Colonic mucosa (tissue), 4 donors: ENCODE measurements around the gene SLC35A2. TPM values are rescaled to one million over a fixed set of nuclear protein-coding genes. Genes with fewer than 3 reads are reported as not detected.
A peak's percentile ranks its signal among the peaks of the same experiment; 100 is the strongest.

ENCODE experiments used
- DNase-seq: peaks from one replicate; pipeline ENCODE4 v3.0.0-alpha.2; 2020
- H3K27ac ChIP-seq: fragments of 200-600 bp; one replicate; pipeline ENCODE4 v1.8.0; 2021
- H3K27me3 ChIP-seq: fragments of 200-600 bp; one replicate; pipeline ENCODE4 v1.8.0; 2021
- H3K36me3 ChIP-seq: fragments of 200-600 bp; one replicate; pipeline ENCODE4 v1.8.0; 2021
- H3K4me1 ChIP-seq: fragments of 200-600 bp; one replicate; pipeline ENCODE4 v1.8.0; 2021; ENCODE audit warnings: mild to moderate bottlenecking
- H3K4me3 ChIP-seq: fragments of 200-600 bp; one replicate; pipeline ENCODE4 v1.8.0; 2021
- H3K9ac ChIP-seq, 2 donors: one replicate each; pipeline ENCODE4 v1.7.0; 2013; ENCODE audit warnings: control low read depth in 2 of 2, low read depth in 2 of 2, low read length in 2 of 2
- H3K9me3 ChIP-seq: fragments of 200-600 bp; one replicate; pipeline ENCODE4 v1.8.0; 2021
- intact Hi-C: fragments of 100-400 bp; cut with DNase I; formaldehyde crosslinking; loops from one replicate; pipeline ENCODE4 v1.14.1; 2022
- total RNA-seq, 2 donors: library from RNA; stranded (reverse); fragmentation: NEBNext Ultra II Directional in 1 of 2; extraction: Animal tissue kit (Norgen Biotek cat#: 25700) in 1 of 2; gene quantifications; one replicate each; pipeline ENCODE4 v1.2.1, GENCODE V29; 2021
- TF ChIP-seq, protein P1 (sequence below): fragments of 200-600 bp; IDR thresholded peaks from one replicate; pipeline ENCODE4 v1.8.0; 2022; ENCODE audit warnings: antibody characterized with exemption, mild to moderate bottlenecking
- donor health status: healthy.
- donor health status: DM: no; HTN: no; CAD: no.
- donor health status: DM: no; HTN: no; CAD: no.

SLC35A2 gene
- total RNA-seq, 2 donors from 2014 or later = 57.8 to 83.1 TPM

DNA sequence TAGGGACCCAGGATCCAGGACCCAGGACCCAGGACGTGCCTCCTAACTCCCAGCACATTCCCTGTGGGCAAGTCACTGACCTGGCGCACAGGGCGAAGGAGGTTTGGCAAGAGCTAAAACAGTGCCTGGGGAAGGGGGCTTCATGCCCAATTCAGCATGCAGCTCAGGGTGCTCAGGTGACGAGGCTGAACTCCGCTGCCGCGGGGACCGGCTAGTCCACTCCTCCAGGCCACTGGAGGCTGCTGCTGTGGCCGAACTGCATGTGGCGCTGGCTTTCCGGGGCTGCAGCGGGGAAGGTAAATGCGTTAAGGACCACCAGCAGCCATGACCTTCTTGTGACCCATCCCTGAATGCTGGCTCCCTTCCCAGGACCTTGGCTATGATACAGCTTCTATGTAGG, 12.3 kb upstream of the SLC35A2 start:
- TF ChIP-seq, protein P1, sequence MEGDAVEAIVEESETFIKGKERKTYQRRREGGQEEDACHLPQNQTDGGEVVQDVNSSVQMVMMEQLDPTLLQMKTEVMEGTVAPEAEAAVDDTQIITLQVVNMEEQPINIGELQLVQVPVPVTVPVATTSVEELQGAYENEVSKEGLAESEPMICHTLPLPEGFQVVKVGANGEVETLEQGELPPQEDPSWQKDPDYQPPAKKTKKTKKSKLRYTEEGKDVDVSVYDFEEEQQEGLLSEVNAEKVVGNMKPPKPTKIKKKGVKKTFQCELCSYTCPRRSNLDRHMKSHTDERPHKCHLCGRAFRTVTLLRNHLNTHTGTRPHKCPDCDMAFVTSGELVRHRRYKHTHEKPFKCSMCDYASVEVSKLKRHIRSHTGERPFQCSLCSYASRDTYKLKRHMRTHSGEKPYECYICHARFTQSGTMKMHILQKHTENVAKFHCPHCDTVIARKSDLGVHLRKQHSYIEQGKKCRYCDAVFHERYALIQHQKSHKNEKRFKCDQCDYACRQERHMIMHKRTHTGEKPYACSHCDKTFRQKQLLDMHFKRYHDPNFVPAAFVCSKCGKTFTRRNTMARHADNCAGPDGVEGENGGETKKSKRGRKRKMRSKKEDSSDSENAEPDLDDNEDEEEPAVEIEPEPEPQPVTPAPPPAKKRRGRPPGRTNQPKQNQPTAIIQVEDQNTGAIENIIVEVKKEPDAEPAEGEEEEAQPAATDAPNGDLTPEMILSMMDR = no peak
- H3K4me3 ChIP-seq = no peak overlapping the region
- H3K27ac ChIP-seq = no peak overlapping the region
- H3K9me3 ChIP-seq = no peaks in the 10 kb centered on the region
- H3K36me3 ChIP-seq = no peaks in the 10 kb centered on the region
- DNase-seq = no peak
- H3K4me1 ChIP-seq = no peaks in the 10 kb centered on the region
- intact Hi-C loops = no loop called here
- no peaks in the 10 kb centered on the region for H3K27me3 ChIP-seq
- no peak overlapping the region for H3K9ac ChIP-seq

DNA sequence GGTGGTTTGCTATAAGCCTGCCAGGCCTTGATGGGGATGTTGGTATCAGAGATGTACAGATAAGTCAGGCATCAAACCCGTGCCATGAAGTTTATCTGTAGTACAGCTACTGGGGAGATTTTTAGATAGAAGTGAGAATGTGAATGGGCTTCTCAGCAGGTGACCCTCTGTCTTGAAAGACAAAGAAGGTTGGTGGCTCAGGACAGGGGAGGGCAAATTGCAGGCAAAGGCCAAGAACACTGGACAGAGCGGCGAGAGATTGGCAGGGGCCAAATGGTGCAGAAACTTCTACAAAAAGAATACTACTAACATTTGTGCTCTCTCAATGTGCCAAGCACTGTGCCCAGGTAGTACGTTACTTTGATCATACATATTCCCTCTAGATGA, 9.3 kb upstream of the SLC35A2 start:
- DNase-seq = no peak
- Histone ChIP-seq H3K9ac (no peak overlapping the region), H3K27ac (no peak overlapping the region), H3K27me3 (no peaks in the 10 kb centered on the region), H3K36me3 (no peaks in the 10 kb centered on the region), H3K9me3 (no peaks in the 10 kb centered on the region), H3K4me3 (no peak overlapping the region), H3K4me1 (no peaks in the 10 kb centered on the region)
- intact Hi-C loops = no loop called here
- TF ChIP-seq, protein P1 = no peak

DNA sequence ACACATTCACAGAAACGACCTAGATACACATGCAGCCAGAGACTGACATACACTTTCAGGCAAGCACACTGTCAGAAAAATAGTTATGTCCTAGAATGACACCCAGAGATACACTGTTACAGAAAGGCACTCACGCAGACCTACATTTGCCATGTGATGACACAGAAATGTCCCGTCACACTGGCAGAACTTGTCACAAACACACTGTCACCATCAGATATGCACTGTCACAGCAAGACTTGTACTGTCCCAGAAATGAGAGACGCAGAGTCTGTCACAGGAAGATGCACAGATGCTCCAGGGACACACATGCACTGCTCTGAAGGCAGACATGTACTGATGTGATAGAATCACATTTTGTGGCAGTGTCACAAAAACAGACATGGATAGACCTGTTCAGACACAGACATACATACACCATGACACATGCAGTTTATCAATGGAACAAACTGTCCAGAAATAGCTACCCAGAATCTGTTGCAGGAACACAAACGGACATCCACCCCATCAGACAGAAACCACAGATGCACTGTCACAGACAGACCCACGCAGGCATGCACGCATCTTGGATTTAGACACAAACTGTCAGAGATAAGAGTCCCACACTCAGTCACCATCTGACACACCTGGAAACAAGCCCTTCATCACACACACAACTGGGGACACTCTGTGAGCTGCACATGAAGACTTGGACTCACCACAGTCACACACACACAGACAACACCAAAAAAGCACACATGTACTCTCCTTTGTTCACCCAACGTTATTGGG, 8.7 kb upstream of the SLC35A2 start:
- Histone ChIP-seq H3K27ac (peak overlapping the region; percentile 76), H3K4me3 (no peak overlapping the region), H3K36me3 (no peaks in the 10 kb centered on the region), H3K9me3 (no peaks in the 10 kb centered on the region), H3K9ac (peak overlapping the region in 1 of 2 donors; percentile 39), H3K27me3 (no peaks in the 10 kb centered on the region), H3K4me1 (no peaks in the 10 kb centered on the region)
- intact Hi-C loops = no loop called here
- TF ChIP-seq, protein P1 = no peak
- no peak for DNase-seq

DNA sequence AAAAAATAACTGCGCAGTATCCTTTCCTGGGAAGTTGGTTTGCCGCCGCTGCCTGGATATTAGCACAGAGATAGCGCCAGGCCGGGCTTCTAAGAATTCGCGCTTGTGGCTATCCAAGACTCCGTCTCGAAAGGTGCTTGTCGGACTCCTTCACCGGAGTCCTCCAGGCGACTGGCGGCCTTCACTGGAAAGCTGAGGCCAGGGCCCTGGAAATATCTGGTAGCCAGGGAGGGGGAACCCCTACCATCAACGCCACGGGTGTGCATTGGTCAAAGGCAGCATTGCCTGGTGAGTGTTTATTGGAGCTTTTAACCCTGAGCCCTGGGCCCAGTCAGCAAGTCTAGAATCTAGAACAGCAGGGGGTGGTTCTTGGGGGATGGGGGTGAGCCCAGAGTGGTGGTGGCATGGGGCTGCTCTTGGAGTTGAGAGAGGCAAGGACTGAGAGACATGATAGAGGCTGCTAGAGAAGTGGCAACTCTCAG, 8.0 kb upstream of the SLC35A2 start:
- intact Hi-C loops = no loop called here
- Histone ChIP-seq H3K36me3 (no peaks in the 10 kb centered on the region), H3K27ac (peak overlapping the region; percentile 76), H3K4me1 (no peaks in the 10 kb centered on the region), H3K4me3 (peak overlapping the region; percentile 31), H3K9ac (peak overlapping the region; percentile 43 to 63), H3K27me3 (no peaks in the 10 kb centered on the region), H3K9me3 (no peaks in the 10 kb centered on the region)
- no peak for DNase-seq
- TF ChIP-seq, protein P1 = no peak

DNA sequence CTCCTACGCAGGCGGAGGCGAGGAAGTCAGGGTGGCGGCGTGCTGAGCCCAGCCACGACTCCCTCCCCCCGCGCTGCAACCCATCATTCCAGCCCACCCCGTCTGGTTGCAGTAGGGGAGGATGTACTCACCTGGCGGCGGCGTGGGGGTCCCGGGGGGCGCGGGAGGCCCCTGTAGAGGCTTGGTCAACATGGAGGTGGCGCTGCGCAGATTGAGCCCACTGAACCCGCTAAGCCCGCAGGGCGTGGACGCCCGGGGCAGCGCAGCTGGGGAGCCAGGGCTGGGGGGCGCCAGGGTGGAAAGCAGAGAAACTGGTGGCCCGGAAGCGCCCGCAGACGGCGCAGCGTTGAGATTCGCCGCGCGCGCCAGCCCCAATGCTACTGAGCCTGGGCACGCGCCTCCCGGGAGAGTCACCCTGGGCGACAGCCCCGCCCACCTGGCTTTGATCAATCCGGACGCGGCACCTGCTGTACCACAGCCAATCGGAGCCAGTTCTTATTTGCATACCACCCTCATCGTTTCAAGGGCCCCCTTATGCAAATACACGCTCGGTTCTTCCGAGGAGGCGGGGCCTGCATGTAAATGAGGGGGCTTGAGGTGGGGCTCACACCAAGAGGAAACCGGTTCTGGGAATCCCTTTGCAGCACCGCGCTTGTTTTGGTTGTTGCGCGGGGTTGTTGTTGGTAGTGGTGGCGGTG, 7.3 kb upstream of the SLC35A2 start, which contains the start of gene PIM2:
PIM2 (minus strand) TSS at position 382 of the 698 bp plus-strand sequence; CDS start at position 192, 190 bp downstream.
- TF ChIP-seq, protein P1 = no peak
- H3K4me1 ChIP-seq = no peaks in the 10 kb centered on the region
- H3K9me3 ChIP-seq = no peaks in the 10 kb centered on the region
- H3K27me3 ChIP-seq = no peaks in the 10 kb centered on the region
- H3K27ac ChIP-seq = peak within 1 kb of the TSS; percentile 76
- intact Hi-C loops = no loop called here
- peak; percentile 91 for DNase-seq
- peak within 1 kb of the TSS; percentile 78 to 81 for H3K9ac ChIP-seq
- H3K36me3 ChIP-seq = no peaks in the 10 kb centered on the region
- H3K4me3 ChIP-seq = peak within 1 kb of the TSS; percentile 57
